Left lung (tissue), 10 donors: ENCODE results near the gene ARMC5. TPM values are rescaled to one million over a fixed set of nuclear protein-coding genes. Genes with fewer than 3 reads are reported as not detected.
"Not testable (repeated sequence)": the region's sequence is repeated elsewhere in the genome, so short reads cannot be mapped to it uniquely, and the experiment has no call there.

Source experiments
- ATAC-seq: fragments of 200-7000 bp; cut with Tn5 transposase; one replicate; pipeline ENCODE4 v1.9.1; 2020; ENCODE audit warnings: moderate library complexity
- DNase-seq, 4 donors: peaks; one replicate each; pipeline ENCODE4 v3.0.0-alpha.2; 2013 to 2020
- H3K27ac ChIP-seq, 2 donors: fragments of 200-600 bp; sonication (generic) in 1 of 2; one replicate each; pipeline versions ENCODE4 v1.5.0 to v1.8.0; 2020 to 2021
- H3K27me3 ChIP-seq, 2 donors: fragments of 200-600 bp; sonication (generic) in 1 of 2; one replicate each; pipeline versions ENCODE4 v1.5.0 to v1.8.0; 2020 to 2021
- H3K36me3 ChIP-seq, 2 donors: fragments of 200-600 bp; sonication (generic) in 1 of 2; one replicate each; pipeline versions ENCODE4 v1.5.0 to v1.8.0; 2020 to 2021
- H3K4me1 ChIP-seq, 2 donors: fragments of 200-600 bp; one replicate each; pipeline ENCODE4 v1.8.0; 2021
- H3K4me3 ChIP-seq, 2 donors: fragments of 200-600 bp; sonication (generic) in 1 of 2; one replicate each; pipeline versions ENCODE4 v1.5.0 to v1.8.0; 2020 to 2021; ENCODE audit warnings: mild to moderate bottlenecking in 1 of 2
- H3K9me3 ChIP-seq, 2 donors: fragments of 200-600 bp; sonication (generic) in 1 of 2; one replicate each; pipeline versions ENCODE4 v1.5.0 to v1.8.0; 2020 to 2021
- CTCF ChIP-seq, 2 donors: fragments of 200-600 bp; sonication (generic) in 1 of 2; IDR thresholded peaks; one replicate each; pipeline versions ENCODE4 v1.5.0 to v1.8.0; 2021; ENCODE audit warnings: antibody characterized with exemption in 2 of 2
- intact Hi-C, 2 donors: fragments of 100-400 bp; cut with DNase I; formaldehyde crosslinking; loops; one replicate each; pipeline versions ENCODE4 v1.11.2 to v1.14.2; 2022
- polyA plus RNA-seq, 6 donors: library from polyadenylated mRNA; unstranded; fragments of 120-200 nt; gene quantifications; one replicate each; pipeline ENCODE4 v1.2.1, GENCODE V29; 2013; ENCODE audit not compliant: insufficient read length in 6 of 6
- total RNA-seq, 2 donors: library from RNA; stranded (reverse); fragmentation: NEBNext Ultra II Directional; extraction: Animal tissue kit (Norgen Biotek cat#: 25700); gene quantifications; one replicate each; pipeline ENCODE4 v1.2.1, GENCODE V29; 2021
- donor health status: DM: no; HTN: yes; CAD: no.
- donor health status: DM: no; HTN: no; CAD: no.

Gene ARMC5
- total and polyA plus RNA-seq, 8 donors, result 8.5 to 14.8 (median 10.4) TPM

- no peak for TF ChIP-seq CTCF (IDR thresholded peaks at IDR 0.05)
- no peak overlapping the region for H3K4me3 ChIP-seq
- H3K27ac ChIP-seq, result no peak overlapping the region
Measured at GRCh38 chr16:31440516-31441184, 18.7 kb upstream of the ARMC5 start.

GRCh38 chr16:31441956-31442355, 17.3 kb upstream of the ARMC5 start:
- intact Hi-C loops, result no loop called here
- DNase-seq, result no peak

More at GRCh38 chr16:31440516-31441184, 18.7 kb upstream of the ARMC5 start:
- DNase-seq (no peak), ATAC-seq (no peak)
- Histone ChIP-seq H3K9me3 (no peaks in the 10 kb centered on the region), H3K4me1 (peaks cover 0 to 10% of the 10 kb centered on the region in 2 donors), H3K36me3 (no peaks in the 10 kb centered on the region), H3K27me3 (no peaks in the 10 kb centered on the region)
- intact Hi-C loops, result no loop called here

GRCh38 chr16:31445931-31446330, 13.4 kb upstream of the ARMC5 start:
- H3K4me3 ChIP-seq, H3K36me3 ChIP-seq, ATAC-seq, H3K9me3 ChIP-seq, DNase-seq, H3K27me3 ChIP-seq, intact Hi-C loops, H3K27ac ChIP-seq: not testable (repeated sequence)
- peaks cover 0 to 10% of the 10 kb centered on the region in 2 donors for H3K4me1 ChIP-seq

More at GRCh38 chr16:31441956-31442355, 17.3 kb upstream of the ARMC5 start:
- TF ChIP-seq CTCF (IDR thresholded peaks at IDR 0.05), result no peak
- ATAC-seq, result no peak
- peaks cover 0 to 10% of the 10 kb centered on the region in 2 donors for H3K4me1 ChIP-seq
- no peaks in the 10 kb centered on the region for H3K36me3 ChIP-seq
- H3K9me3 ChIP-seq, result no peaks in the 10 kb centered on the region
- H3K27me3 ChIP-seq, result no peaks in the 10 kb centered on the region
- peak overlapping the region in 1 of 2 donors; percentile 84 for H3K27ac ChIP-seq
- peak overlapping the region; percentile 72 to 92 for H3K4me3 ChIP-seq

- no peaks in the 10 kb centered on the region for H3K9me3 ChIP-seq
- no peak for ATAC-seq
- H3K36me3 ChIP-seq, result no peaks in the 10 kb centered on the region
- intact Hi-C loops, result no loop called here
- H3K27ac ChIP-seq, result no peak overlapping the region
- TF ChIP-seq CTCF (IDR thresholded peaks at IDR 0.05), result no peak
- H3K27me3 ChIP-seq, result no peaks in the 10 kb centered on the region
- no peak for DNase-seq
- H3K4me3 ChIP-seq, result no peak overlapping the region
- peaks cover 20 to 44% of the 10 kb centered on the region in 2 donors for H3K4me1 ChIP-seq
Measured at GRCh38 chr16:31451201-31451600, 8.1 kb upstream of the ARMC5 start.

GRCh38 chr16:31451681-31452351, 7.5 kb upstream of the ARMC5 start:
- intact Hi-C loops, result no loop called here
- H3K27ac ChIP-seq, result peak overlapping the region in 1 of 2 donors; percentile 34
- peak; percentile 34 to 36 for TF ChIP-seq CTCF (IDR thresholded peaks at IDR 0.05)
- H3K4me1 ChIP-seq, result peaks cover 22 to 50% of the 10 kb centered on the region in 2 donors
- no peaks in the 10 kb centered on the region for H3K27me3 ChIP-seq
- no peak overlapping the region for H3K4me3 ChIP-seq
- no peaks in the 10 kb centered on the region for H3K36me3 ChIP-seq
- H3K9me3 ChIP-seq, result no peaks in the 10 kb centered on the region
- peak; percentile 79 for ATAC-seq
- DNase-seq, result peak in 1 of 4 donors; percentile 65
